Measurements from ENCODE around the gene ACOT8. TPM values are rescaled to one million over a fixed set of nuclear protein-coding genes. Genes with fewer than 3 reads are reported as not detected.
A peak's percentile ranks its signal among the peaks of the same experiment; 100 is the strongest.

The ACOT8 gene
- polyA plus RNA-seq, 3 donors: 40.9 to 52.4 (median 44.6) TPM

- peaks cover 43% of the 10 kb centered on the region for H3K79me2 ChIP-seq (ENCODE audit: insufficient read depth, low read length)
- Mint-ChIP-seq H3K27me3 (ENCODE audit: low read depth in 3 of 3) (no peaks in the 10 kb centered on the region), H3K9me3 (no peaks in the 10 kb centered on the region), H3K4me1 (peaks cover 33% of the 10 kb centered on the region), H3K4me3 (no peak overlapping the region), H3K27ac (peak overlapping the region; percentile 25 to 81 (median 61)), H3K36me3 (peaks cover 38 to 47% of the 10 kb centered on the region in 2 donors)
- intact Hi-C loops (cut with micrococcal nuclease): no loop called here
- H3K36me3 ChIP-seq (replicated peaks in 1 of 2; ENCODE audit: control insufficient read depth in 1 of 2, insufficient read depth in 2 of 2, low read length in 2 of 2): peaks cover 29 to 44% of the 10 kb centered on the region in 2 donors
- H3K4me2 ChIP-seq (replicated peaks; ENCODE audit: extremely low read depth, low read length, poor library complexity, severe bottlenecking): no peak overlapping the region
- peaks cover 28 to 39% of the 10 kb centered on the region in 2 donors for H3K4me1 ChIP-seq (ENCODE audit: control insufficient read depth in 1 of 2, insufficient read depth in 2 of 2, low read length in 2 of 2)
- no peak for DNase-seq
- peaks cover 9% of the 10 kb centered on the region for H4K20me1 ChIP-seq (ENCODE audit: insufficient read depth, low read length)
- no peaks in the 10 kb centered on the region for H3K27me3 ChIP-seq (ENCODE audit: control insufficient read depth in 2 of 2, insufficient read depth in 2 of 2, low read length in 2 of 2)
- H2AFZ ChIP-seq (ENCODE audit: insufficient read depth, low read depth, low read length, poor library complexity, severe bottlenecking): no peak overlapping the region
- H3K4me3 ChIP-seq (replicated peaks in 1 of 3; ENCODE audit: low read depth in 2 of 3, low read length in 3 of 3): no peak overlapping the region
- peak overlapping the region in 1 of 2 donors; percentile 13 for H3K27ac ChIP-seq (ENCODE audit: low read depth in 1 of 2, low read length in 2 of 2)
- no peaks in the 10 kb centered on the region for H3K9me3 ChIP-seq (replicated peaks in 1 of 2; ENCODE audit: control insufficient read depth in 1 of 2, insufficient read depth in 1 of 2, low read length in 2 of 2)
- TF ChIP-seq, protein P1, sequence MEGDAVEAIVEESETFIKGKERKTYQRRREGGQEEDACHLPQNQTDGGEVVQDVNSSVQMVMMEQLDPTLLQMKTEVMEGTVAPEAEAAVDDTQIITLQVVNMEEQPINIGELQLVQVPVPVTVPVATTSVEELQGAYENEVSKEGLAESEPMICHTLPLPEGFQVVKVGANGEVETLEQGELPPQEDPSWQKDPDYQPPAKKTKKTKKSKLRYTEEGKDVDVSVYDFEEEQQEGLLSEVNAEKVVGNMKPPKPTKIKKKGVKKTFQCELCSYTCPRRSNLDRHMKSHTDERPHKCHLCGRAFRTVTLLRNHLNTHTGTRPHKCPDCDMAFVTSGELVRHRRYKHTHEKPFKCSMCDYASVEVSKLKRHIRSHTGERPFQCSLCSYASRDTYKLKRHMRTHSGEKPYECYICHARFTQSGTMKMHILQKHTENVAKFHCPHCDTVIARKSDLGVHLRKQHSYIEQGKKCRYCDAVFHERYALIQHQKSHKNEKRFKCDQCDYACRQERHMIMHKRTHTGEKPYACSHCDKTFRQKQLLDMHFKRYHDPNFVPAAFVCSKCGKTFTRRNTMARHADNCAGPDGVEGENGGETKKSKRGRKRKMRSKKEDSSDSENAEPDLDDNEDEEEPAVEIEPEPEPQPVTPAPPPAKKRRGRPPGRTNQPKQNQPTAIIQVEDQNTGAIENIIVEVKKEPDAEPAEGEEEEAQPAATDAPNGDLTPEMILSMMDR (IDR thresholded peaks at IDR 0.05): no peak
- no peak overlapping the region for H3K9ac ChIP-seq (ENCODE audit: insufficient read depth, low read length, poor library complexity, severe bottlenecking)
- 87% methylated on average over 9 of the region's 9 CpGs for WGBS (ENCODE audit: insufficient coverage)
These were observed 25.9 kb upstream of the ACOT8 start for GRCh38 chr20:45883100-45883469.

DNA sequence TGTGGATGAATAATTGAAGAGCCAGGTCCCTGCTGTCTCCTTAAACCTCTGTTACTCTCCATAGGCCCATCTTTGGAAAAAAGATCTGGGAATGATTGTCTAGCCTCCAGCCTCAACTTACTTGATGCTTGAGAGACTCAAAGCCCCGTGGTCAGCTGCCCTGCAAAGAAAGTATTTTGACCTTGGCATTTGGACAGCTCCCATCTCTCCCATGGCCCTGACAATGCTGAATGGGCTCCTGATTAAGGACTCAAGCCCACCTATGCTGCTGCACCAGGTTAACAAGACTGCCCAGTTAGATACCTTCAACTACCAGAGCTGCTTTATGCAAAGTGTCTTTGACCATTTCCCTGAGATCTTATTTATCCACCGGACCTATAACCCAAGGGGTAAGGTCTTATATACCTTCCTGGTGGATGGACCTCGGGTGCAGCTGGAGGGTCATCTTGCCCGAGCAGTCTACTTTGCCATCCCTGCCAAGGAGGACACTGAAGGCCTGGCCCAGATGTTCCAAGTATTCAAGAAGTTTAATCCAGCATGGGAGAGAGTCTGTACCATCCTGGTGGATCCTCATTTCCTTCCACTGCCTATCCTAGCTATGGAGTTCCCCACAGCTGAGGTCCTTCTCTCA, 25.4 kb upstream of the ACOT8 start:
- Histone ChIP-seq H4K20me1 (ENCODE audit: insufficient read depth, low read length) (peaks cover 9% of the 10 kb centered on the region), H3K9me3 (replicated peaks in 1 of 2; ENCODE audit: control insufficient read depth in 1 of 2, insufficient read depth in 1 of 2, low read length in 2 of 2) (no peaks in the 10 kb centered on the region), H3K4me2 (replicated peaks; ENCODE audit: extremely low read depth, low read length, poor library complexity, severe bottlenecking) (no peak overlapping the region), H3K4me3 (replicated peaks in 1 of 3; ENCODE audit: low read depth in 2 of 3, low read length in 3 of 3) (no peak overlapping the region), H3K79me2 (ENCODE audit: insufficient read depth, low read length) (peaks cover 43% of the 10 kb centered on the region), H3K9ac (ENCODE audit: insufficient read depth, low read length, poor library complexity, severe bottlenecking) (no peak overlapping the region), H3K4me1 (ENCODE audit: control insufficient read depth in 1 of 2, insufficient read depth in 2 of 2, low read length in 2 of 2) (peaks cover 28 to 39% of the 10 kb centered on the region in 2 donors), H3K27me3 (ENCODE audit: control insufficient read depth in 2 of 2, insufficient read depth in 2 of 2, low read length in 2 of 2) (no peaks in the 10 kb centered on the region), H2AFZ (ENCODE audit: insufficient read depth, low read depth, low read length, poor library complexity, severe bottlenecking) (no peak overlapping the region), H3K36me3 (replicated peaks in 1 of 2; ENCODE audit: control insufficient read depth in 1 of 2, insufficient read depth in 2 of 2, low read length in 2 of 2) (peaks cover 34 to 47% of the 10 kb centered on the region in 2 donors), H3K27ac (ENCODE audit: low read depth in 1 of 2, low read length in 2 of 2) (peak overlapping the region in 1 of 2 donors; percentile 31)
- no peak for DNase-seq
- no peaks in the 10 kb centered on the region for H3K9me3 Mint-ChIP-seq
- H3K27ac Mint-ChIP-seq: peak overlapping the region in 6 of 7 donors; percentile 5 to 97 (median 62)
- H3K36me3 Mint-ChIP-seq: peaks cover 41 to 50% of the 10 kb centered on the region in 2 donors
- no peaks in the 10 kb centered on the region for H3K27me3 Mint-ChIP-seq (ENCODE audit: low read depth in 3 of 3)
- H3K4me3 Mint-ChIP-seq: no peak overlapping the region
- peaks cover 33% of the 10 kb centered on the region for H3K4me1 Mint-ChIP-seq
- intact Hi-C loops (cut with micrococcal nuclease): no loop called here
- 100% methylated on average over 4 of the region's 4 CpGs for WGBS (ENCODE audit: insufficient coverage)
- TF ChIP-seq, protein P1 (IDR thresholded peaks at IDR 0.05): no peak

All from CD14-positive monocyte (primary cell).